Measurements from ENCODE around the gene MNT.

GRCh38 chr17:2335726-2336214, 65.1 kb downstream of the MNT start:
- TF ChIP-seq CTCF (IDR thresholded peaks at IDR 0.05), result no peak
- TF ChIP-seq POLR2A (IDR thresholded peaks at IDR 0.05), result no peak
- TF ChIP-seq EP300 (IDR thresholded peaks at IDR 0.05; ENCODE audit: low read depth), result no peak

Data from transverse colon (tissue), 3 donors.